Measurements from ENCODE around the gene CYP2W1. TPM values are rescaled to one million over a fixed set of nuclear protein-coding genes. Genes with fewer than 3 reads are reported as not detected.

Gene CYP2W1, protein sequence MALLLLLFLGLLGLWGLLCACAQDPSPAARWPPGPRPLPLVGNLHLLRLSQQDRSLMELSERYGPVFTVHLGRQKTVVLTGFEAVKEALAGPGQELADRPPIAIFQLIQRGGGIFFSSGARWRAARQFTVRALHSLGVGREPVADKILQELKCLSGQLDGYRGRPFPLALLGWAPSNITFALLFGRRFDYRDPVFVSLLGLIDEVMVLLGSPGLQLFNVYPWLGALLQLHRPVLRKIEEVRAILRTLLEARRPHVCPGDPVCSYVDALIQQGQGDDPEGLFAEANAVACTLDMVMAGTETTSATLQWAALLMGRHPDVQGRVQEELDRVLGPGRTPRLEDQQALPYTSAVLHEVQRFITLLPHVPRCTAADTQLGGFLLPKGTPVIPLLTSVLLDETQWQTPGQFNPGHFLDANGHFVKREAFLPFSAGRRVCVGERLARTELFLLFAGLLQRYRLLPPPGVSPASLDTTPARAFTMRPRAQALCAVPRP
- not detected in 2 replicates for total RNA-seq

DNA sequence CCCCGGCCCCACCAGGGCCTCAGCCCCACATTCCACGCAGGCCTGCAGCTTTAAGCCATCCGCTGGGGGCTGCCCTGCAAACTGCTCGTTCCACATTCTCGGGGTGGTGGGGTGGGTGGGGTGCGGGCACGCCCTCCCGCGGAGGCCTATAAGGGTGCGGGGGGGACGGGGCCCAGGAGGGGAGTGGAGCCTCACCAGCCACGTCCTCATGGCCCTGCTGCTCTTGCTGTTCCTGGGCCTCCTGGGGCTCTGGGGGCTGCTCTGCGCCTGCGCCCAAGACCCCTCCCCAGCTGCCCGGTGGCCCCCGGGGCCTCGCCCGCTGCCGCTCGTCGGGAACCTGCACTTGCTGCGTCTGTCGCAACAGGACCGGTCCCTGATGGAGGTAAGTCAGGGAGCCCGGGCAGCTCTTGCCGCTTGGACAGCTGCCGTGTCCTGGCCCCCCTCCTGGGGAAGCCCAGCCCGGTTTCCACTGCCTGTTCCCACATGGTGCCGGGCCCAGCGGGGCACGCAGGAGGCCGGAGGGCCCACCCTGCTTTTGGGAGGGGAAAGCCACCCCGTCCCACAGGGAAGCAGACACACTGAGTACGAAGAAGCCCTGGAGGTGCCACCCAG is at the start of gene CYP2W1:
CYP2W1 (plus strand) TSS at position 178 of the 612 bp plus-strand sequence; CDS start at position 209, 31 bp downstream.

GRCh38 chr7:954330-955238 is 28.4 kb upstream of the CYP2W1 start, which contains the start of gene ADAP1:
Gene ADAP1 (minus strand): TSS chr7:954680. CDS start chr7:954477, 203 bp downstream.

DNA sequence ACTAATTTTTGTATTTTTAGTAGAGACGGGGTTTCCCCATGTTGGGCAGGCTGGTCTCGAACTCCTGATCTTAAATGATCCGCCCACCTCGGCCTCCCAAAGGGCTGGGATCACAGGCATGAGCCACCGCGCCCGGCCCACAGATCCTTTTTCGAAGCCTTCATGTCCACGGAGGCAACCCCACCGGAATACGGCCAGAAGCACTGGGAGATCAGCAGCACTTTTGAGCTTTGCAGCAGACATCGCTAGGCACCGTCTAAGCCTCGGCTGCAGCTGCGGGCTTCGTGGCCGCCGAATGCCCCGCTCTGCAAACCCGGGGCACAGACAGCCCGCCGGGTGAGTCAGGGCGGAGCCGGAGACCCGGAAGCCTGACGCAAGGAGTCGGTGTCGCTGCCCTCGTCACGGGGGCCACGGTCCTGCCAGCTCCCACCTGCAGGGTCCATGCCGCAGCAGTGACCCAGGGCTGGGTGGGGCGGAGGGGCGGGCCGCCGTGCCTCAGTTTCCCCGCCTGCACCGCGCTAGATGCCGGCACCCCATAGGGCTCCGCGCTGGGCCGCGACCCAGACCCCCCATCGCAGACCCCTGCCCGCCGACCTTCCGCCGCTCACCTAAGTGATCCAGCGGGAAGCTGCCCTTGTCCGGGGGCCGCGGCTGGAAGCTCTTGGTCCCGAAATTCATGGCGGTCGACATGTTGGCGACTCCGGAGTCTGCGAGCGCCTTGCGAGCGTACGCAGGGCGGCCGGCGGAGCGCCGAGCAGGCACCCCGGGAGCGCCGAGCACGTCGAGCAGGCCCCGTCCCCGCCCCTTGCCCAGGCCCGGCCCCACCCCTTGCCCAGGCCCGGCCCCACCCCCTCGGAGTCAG is 7.9 kb upstream of the CYP2W1 start, which contains the start of gene COX19:
COX19 (minus strand) TSS at position 730 of the 862 bp plus-strand sequence; CDS start at position 690, 40 bp downstream.

Other genes with a start within 250 kb of the CYP2W1 start
- gene SUN1, start 150.7 kb upstream of the CYP2W1 start, total RNA-seq = 88.6 and 96.7 TPM in 2 replicates
- gene GET4, start 106.6 kb upstream of the CYP2W1 start, total RNA-seq = 18.7 and 30.1 TPM in 2 replicates
- gene ADAP1, start 28.5 kb upstream of the CYP2W1 start, total RNA-seq = 9.9 and 31.4 TPM in 2 replicates
- gene COX19, start 7.6 kb upstream of the CYP2W1 start, total RNA-seq = 6.3 and 7.9 TPM in 2 replicates
- not detected in 2 replicates for gene GPR146, start 61.4 kb downstream of the CYP2W1 start, total RNA-seq
- under 0.01 TPM in 1 of 2 replicates, not detected in the other for gene GPER1, start 104.9 kb downstream of the CYP2W1 start, total RNA-seq
- 13.9 and 16.2 TPM in 2 replicates for gene ZFAND2A, start 177.0 kb downstream of the CYP2W1 start, total RNA-seq
- not detected in 2 replicates for gene UNCX, start 249.7 kb downstream of the CYP2W1 start, total RNA-seq

Measured in hair follicular keratinocyte (primary cell).